Activated CD4-positive, alpha-beta T cell treated with anti-CD3 and anti-CD28 coated beads for 4 hours (primary cell): Measurements from ENCODE around the gene BFSP2.
"Not testable (repeated sequence)": the region's sequence is repeated elsewhere in the genome, so short reads cannot be mapped to it uniquely, and the experiment has no call there.

ENCODE experiments used
- DNase-seq, 2 donors: peaks; one replicate each; pipeline ENCODE4 v3.0.0-alpha.2; 2020

Gene BFSP2

GRCh38 chr3:133460809-133461208 is 61.0 kb downstream of the BFSP2 start:
- no peak for DNase-seq

GRCh38 chr3:133461291-133461690 is 61.4 kb downstream of the BFSP2 start:
- no peak for DNase-seq

- DNase-seq: no peak
Measured at GRCh38 chr3:133463347-133463860, 63.5 kb downstream of the BFSP2 start.

- DNase-seq: no peak
Measured at GRCh38 chr3:133464573-133464972, 64.7 kb downstream of the BFSP2 start.

- no peak for DNase-seq
Measured at GRCh38 chr3:133466531-133467386, 66.9 kb downstream of the BFSP2 start.

- DNase-seq: no peak
Measured at GRCh38 chr3:133467780-133468179, 67.9 kb downstream of the BFSP2 start.

GRCh38 chr3:133468251-133468721 is 68.4 kb downstream of the BFSP2 start:
- no peak for DNase-seq

- DNase-seq: no peak
Measured at GRCh38 chr3:133469140-133469731, 69.4 kb downstream of the BFSP2 start.

GRCh38 chr3:133472242-133472641 is 72.4 kb downstream of the BFSP2 start:
- no peak for DNase-seq

GRCh38 chr3:133472889-133473288 is 73.0 kb downstream of the BFSP2 start:
- DNase-seq: no peak

- DNase-seq: not testable (repeated sequence)
Measured at GRCh38 chr3:133473472-133474191, 73.8 kb downstream of the BFSP2 start.

- no peak for DNase-seq
Measured at GRCh38 chr3:133474251-133474801, 74.5 kb downstream of the BFSP2 start.

GRCh38 chr3:133474817-133475216 is 75.0 kb downstream of the BFSP2 start:
- no peak for DNase-seq

GRCh38 chr3:133475245-133476010 is 75.6 kb downstream of the BFSP2 start:
- DNase-seq: no peak

- no peak for DNase-seq
Measured at GRCh38 chr3:133476971-133477375, 77.1 kb downstream of the BFSP2 start.

GRCh38 chr3:133477487-133477886 is 77.6 kb downstream of the BFSP2 start:
- no peak for DNase-seq

- no peak for DNase-seq
Measured at GRCh38 chr3:133478624-133479023, 78.8 kb downstream of the BFSP2 start.

- DNase-seq: no peak
Measured at GRCh38 chr3:133479401-133479800, 79.5 kb downstream of the BFSP2 start.

GRCh38 chr3:133479895-133480669 is 80.2 kb downstream of the BFSP2 start:
- DNase-seq: no peak

GRCh38 chr3:133482474-133482873 is 82.6 kb downstream of the BFSP2 start:
- not testable (repeated sequence) for DNase-seq

GRCh38 chr3:133486658-133487057 is 86.8 kb downstream of the BFSP2 start:
- DNase-seq: no peak
